BLaER1 (cell line): ENCODE data around the gene ZMYM3.

Source experiments
- H3K27ac ChIP-seq: shearing (Covaris generic); formaldehyde crosslinking; 2 replicates; pipeline ENCODE4 v1.8.1; 2022
- H3K27me3 ChIP-seq: shearing (Covaris generic); formaldehyde crosslinking; 2 replicates; pipeline ENCODE4 v1.8.1; 2022
- H3K36me3 ChIP-seq: shearing (Covaris generic); formaldehyde crosslinking; 2 replicates; pipeline ENCODE4 v1.8.1; 2022
- H3K4me1 ChIP-seq: shearing (Covaris generic); formaldehyde crosslinking; 2 replicates; pipeline ENCODE4 v1.8.1; 2022
- H3K4me2 ChIP-seq: shearing (Covaris generic); formaldehyde crosslinking; 2 replicates; pipeline ENCODE4 v1.8.1; 2022
- H3K4me3 ChIP-seq: shearing (Covaris generic); formaldehyde crosslinking; 2 replicates; pipeline ENCODE4 v1.8.1; 2022
- H3K9ac ChIP-seq: shearing (Covaris generic); formaldehyde crosslinking; 2 replicates; pipeline ENCODE4 v1.8.1; 2022
- H3K9me3 ChIP-seq: shearing (Covaris generic); formaldehyde crosslinking; 2 replicates; pipeline ENCODE4 v1.8.1; 2022
- H4K20me1 ChIP-seq: shearing (Covaris generic); formaldehyde crosslinking; 2 replicates; pipeline ENCODE4 v1.8.1; 2022
- Cebpa-rat ChIP-seq: shearing (Covaris generic); IDR thresholded peaks from 2 replicates; pipeline ENCODE4 v1.8.1; 2022

Gene ZMYM3

GRCh38 chrX:71253253-71254091 is 468 bp downstream of the ZMYM3 start:
- Histone ChIP-seq H4K20me1 (peaks cover 34% of the 10 kb centered on the region; the same call in 1 of the 2 replicates), H3K9ac (peak overlapping the region; percentile 82), H3K27ac (peak overlapping the region; percentile 82), H3K4me3 (peak overlapping the region; percentile 73), H3K4me2 (peak overlapping the region; percentile 86), H3K36me3 (peaks cover 25% of the 10 kb centered on the region), H3K4me1 (peaks cover 30% of the 10 kb centered on the region), H3K9me3 (no peaks in the 10 kb centered on the region), H3K27me3 (peaks cover 57% of the 10 kb centered on the region)
- TF ChIP-seq Cebpa-rat = no peak

GRCh38 chrX:71252221-71252620 is 1.7 kb downstream of the ZMYM3 start:
- Histone ChIP-seq H3K27me3 (peaks cover 69% of the 10 kb centered on the region), H3K4me3 (peak overlapping the region; percentile 73), H3K9ac (peak overlapping the region; percentile 39; the same call in 1 of the 2 replicates), H4K20me1 (peaks cover 34% of the 10 kb centered on the region; the same call in 1 of the 2 replicates), H3K4me1 (peaks cover 30% of the 10 kb centered on the region), H3K9me3 (no peaks in the 10 kb centered on the region), H3K36me3 (peaks cover 38% of the 10 kb centered on the region), H3K27ac (no peak overlapping the region), H3K4me2 (peak overlapping the region; percentile 86)
- no peak for TF ChIP-seq Cebpa-rat

GRCh38 chrX:71251466-71251973 is 2.4 kb downstream of the ZMYM3 start:
- no peak for TF ChIP-seq Cebpa-rat
- Histone ChIP-seq H3K4me3 (peak overlapping the region; percentile 73; the same call in 1 of the 2 replicates), H3K4me2 (peak overlapping the region; percentile 86), H3K4me1 (peaks cover 30% of the 10 kb centered on the region), H3K36me3 (peaks cover 45% of the 10 kb centered on the region), H3K27me3 (peaks cover 76% of the 10 kb centered on the region), H4K20me1 (peaks cover 34% of the 10 kb centered on the region; the same call in 1 of the 2 replicates), H3K27ac (no peak overlapping the region), H3K9ac (peak overlapping the region; percentile 39; the same call in 1 of the 2 replicates), H3K9me3 (no peaks in the 10 kb centered on the region)

GRCh38 chrX:71250841-71251240 is 3.1 kb downstream of the ZMYM3 start:
- TF ChIP-seq Cebpa-rat = no peak
- Histone ChIP-seq H3K4me1 (peaks cover 28% of the 10 kb centered on the region), H3K36me3 (peaks cover 50% of the 10 kb centered on the region), H3K4me3 (no peak overlapping the region), H3K9ac (no peak overlapping the region), H3K4me2 (no peak overlapping the region), H4K20me1 (peaks cover 34% of the 10 kb centered on the region; the same call in 1 of the 2 replicates), H3K9me3 (no peaks in the 10 kb centered on the region), H3K27ac (no peak overlapping the region), H3K27me3 (peaks cover 77% of the 10 kb centered on the region)

- Histone ChIP-seq H3K4me2 (no peak overlapping the region), H3K27ac (no peak overlapping the region), H3K36me3 (peaks cover 99% of the 10 kb centered on the region), H3K9me3 (no peaks in the 10 kb centered on the region), H3K4me1 (no peaks in the 10 kb centered on the region), H3K9ac (no peak overlapping the region), H3K27me3 (peaks cover 96% of the 10 kb centered on the region), H3K4me3 (no peak overlapping the region), H4K20me1 (peaks cover 16% of the 10 kb centered on the region; the same call in 1 of the 2 replicates)
- TF ChIP-seq Cebpa-rat = no peak
Observed at GRCh38 chrX:71245159-71245558, 8.8 kb downstream of the ZMYM3 start.

GRCh38 chrX:71244359-71245128 is 9.4 kb downstream of the ZMYM3 start:
- Histone ChIP-seq H3K9me3 (no peaks in the 10 kb centered on the region), H3K27me3 (peaks cover 96% of the 10 kb centered on the region), H3K9ac (no peak overlapping the region), H3K36me3 (peaks cover 99% of the 10 kb centered on the region), H3K27ac (no peak overlapping the region), H4K20me1 (peaks cover 10% of the 10 kb centered on the region; the same call in 1 of the 2 replicates), H3K4me2 (no peak overlapping the region), H3K4me1 (no peaks in the 10 kb centered on the region), H3K4me3 (no peak overlapping the region)
- no peak for TF ChIP-seq Cebpa-rat

- TF ChIP-seq Cebpa-rat = no peak
- Histone ChIP-seq H3K4me2 (no peak overlapping the region), H3K27me3 (peaks cover 76% of the 10 kb centered on the region), H3K9ac (no peak overlapping the region), H3K4me3 (no peak overlapping the region), H3K4me1 (no peaks in the 10 kb centered on the region), H3K36me3 (peaks cover 67% of the 10 kb centered on the region), H3K9me3 (no peaks in the 10 kb centered on the region), H3K27ac (no peak overlapping the region), H4K20me1 (peaks cover 7% of the 10 kb centered on the region; the same call in 1 of the 2 replicates)
Observed at GRCh38 chrX:71241301-71241700, 12.6 kb downstream of the ZMYM3 start.

GRCh38 chrX:71239781-71240180 is 14.2 kb downstream of the ZMYM3 start:
- peaks cover 7% of the 10 kb centered on the region; the same call in 1 of the 2 replicates for H4K20me1 ChIP-seq
- H3K4me2 ChIP-seq = no peak overlapping the region
- peaks cover 52% of the 10 kb centered on the region for H3K36me3 ChIP-seq

GRCh38 chrX:71236836-71237235 is 17.1 kb downstream of the ZMYM3 start:
- no peak for TF ChIP-seq Cebpa-rat
- H3K27me3 ChIP-seq = peaks cover 34% of the 10 kb centered on the region
- H3K9ac ChIP-seq = no peak overlapping the region
- H3K4me3 ChIP-seq = no peak overlapping the region
- no peak overlapping the region for H3K27ac ChIP-seq
- H3K4me1 ChIP-seq = no peaks in the 10 kb centered on the region
- H3K36me3 ChIP-seq = peaks cover 23% of the 10 kb centered on the region
- peaks cover 2% of the 10 kb centered on the region; the same call in 1 of the 2 replicates for H4K20me1 ChIP-seq
- no peaks in the 10 kb centered on the region for H3K9me3 ChIP-seq
- no peak overlapping the region for H3K4me2 ChIP-seq

More at GRCh38 chrX:71239781-71240180, 14.2 kb downstream of the ZMYM3 start:
- no peak overlapping the region for H3K4me3 ChIP-seq
- no peaks in the 10 kb centered on the region for H3K9me3 ChIP-seq
- peaks cover 63% of the 10 kb centered on the region for H3K27me3 ChIP-seq
- H3K27ac ChIP-seq = no peak overlapping the region
- no peak overlapping the region for H3K9ac ChIP-seq
- TF ChIP-seq Cebpa-rat = no peak
- no peaks in the 10 kb centered on the region for H3K4me1 ChIP-seq
